ENCODE data around the gene MRPL45. TPM values are rescaled to one million over a fixed set of nuclear protein-coding genes. Genes with fewer than 3 reads are reported as not detected.

The MRPL45 gene
- total and polyA plus RNA-seq, 4 donors: 26.8 to 36.4 (median 34.3) TPM

- Histone ChIP-seq H3K4me1 (ENCODE audit: control insufficient read depth, insufficient read depth, low read length) (peaks cover 32% of the 10 kb centered on the region), H3K27ac (ENCODE audit: low read depth, low read length) (no peak overlapping the region), H3K36me3 (ENCODE audit: control insufficient read depth, insufficient read depth, low read length) (peaks cover 23% of the 10 kb centered on the region), H3K4me3 (ENCODE audit: low read depth, low read length) (no peak overlapping the region), H3K9me3 (ENCODE audit: control insufficient read depth, insufficient read depth, low read length) (no peaks in the 10 kb centered on the region), H3K27me3 (ENCODE audit: control insufficient read depth, insufficient read depth, low read length) (no peaks in the 10 kb centered on the region)
- WGBS (ENCODE audit: insufficient coverage): no CpG with 5 or more reads among the region's 1 CpG
- DNase-seq (ENCODE audit: low read depth in 4 of 6, low spot score in 6 of 6): no peak
Observed at GRCh38 chr17:38322897-38323296, 25.9 kb downstream of the MRPL45 start.

GRCh38 chr17:38324141-38324697, 27.3 kb downstream of the MRPL45 start:
- H3K27ac ChIP-seq (ENCODE audit: low read depth, low read length): peak overlapping the region; percentile 93
- no CpG with 5 or more reads among the region's 3 CpGs for WGBS (ENCODE audit: insufficient coverage)
- no peak for DNase-seq (ENCODE audit: low read depth in 4 of 6, low spot score in 6 of 6)
- H3K4me3 ChIP-seq (ENCODE audit: low read depth, low read length): no peak overlapping the region
- H3K4me1 ChIP-seq (ENCODE audit: control insufficient read depth, insufficient read depth, low read length): peaks cover 35% of the 10 kb centered on the region
- no peaks in the 10 kb centered on the region for H3K27me3 ChIP-seq (ENCODE audit: control insufficient read depth, insufficient read depth, low read length)
- no peaks in the 10 kb centered on the region for H3K9me3 ChIP-seq (ENCODE audit: control insufficient read depth, insufficient read depth, low read length)
- H3K36me3 ChIP-seq (ENCODE audit: control insufficient read depth, insufficient read depth, low read length): peaks cover 20% of the 10 kb centered on the region

GRCh38 chr17:38324772-38325171, 27.8 kb downstream of the MRPL45 start:
- Histone ChIP-seq H3K4me3 (ENCODE audit: low read depth, low read length) (no peak overlapping the region), H3K9me3 (ENCODE audit: control insufficient read depth, insufficient read depth, low read length) (no peaks in the 10 kb centered on the region), H3K4me1 (ENCODE audit: control insufficient read depth, insufficient read depth, low read length) (peaks cover 40% of the 10 kb centered on the region), H3K36me3 (ENCODE audit: control insufficient read depth, insufficient read depth, low read length) (peaks cover 15% of the 10 kb centered on the region), H3K27ac (ENCODE audit: low read depth, low read length) (peak overlapping the region; percentile 93), H3K27me3 (ENCODE audit: control insufficient read depth, insufficient read depth, low read length) (no peaks in the 10 kb centered on the region)
- DNase-seq (ENCODE audit: low read depth in 4 of 6, low spot score in 6 of 6): no peak
- no CpG with 5 or more reads among the region's 2 CpGs for WGBS (ENCODE audit: insufficient coverage)

- no peak overlapping the region for H3K4me3 ChIP-seq (ENCODE audit: low read depth, low read length)
- peak in 4 of 6 donors; percentile 35 to 84 (median 62) for DNase-seq (ENCODE audit: low read depth in 4 of 6, low spot score in 6 of 6)
- WGBS (ENCODE audit: insufficient coverage): 35% methylated on average over 3 of the region's 5 CpGs
- H3K27me3 ChIP-seq (ENCODE audit: control insufficient read depth, insufficient read depth, low read length): no peaks in the 10 kb centered on the region
- H3K36me3 ChIP-seq (ENCODE audit: control insufficient read depth, insufficient read depth, low read length): peaks cover 19% of the 10 kb centered on the region
- no peaks in the 10 kb centered on the region for H3K9me3 ChIP-seq (ENCODE audit: control insufficient read depth, insufficient read depth, low read length)
- H3K4me1 ChIP-seq (ENCODE audit: control insufficient read depth, insufficient read depth, low read length): peaks cover 46% of the 10 kb centered on the region
- peak overlapping the region; percentile 93 for H3K27ac ChIP-seq (ENCODE audit: low read depth, low read length)
Observed at GRCh38 chr17:38325221-38325851, 28.4 kb downstream of the MRPL45 start.

- H3K9me3 ChIP-seq (ENCODE audit: control insufficient read depth, insufficient read depth, low read length): no peaks in the 10 kb centered on the region
- H3K4me1 ChIP-seq (ENCODE audit: control insufficient read depth, insufficient read depth, low read length): peaks cover 58% of the 10 kb centered on the region
- no peak overlapping the region for H3K4me3 ChIP-seq (ENCODE audit: low read depth, low read length)
- no peaks in the 10 kb centered on the region for H3K27me3 ChIP-seq (ENCODE audit: control insufficient read depth, insufficient read depth, low read length)
- DNase-seq (ENCODE audit: low read depth in 4 of 6, low spot score in 6 of 6): no peak
- H3K27ac ChIP-seq (ENCODE audit: low read depth, low read length): peak overlapping the region; percentile 93
- peaks cover 21% of the 10 kb centered on the region for H3K36me3 ChIP-seq (ENCODE audit: control insufficient read depth, insufficient read depth, low read length)
- WGBS (ENCODE audit: insufficient coverage): 94% methylated on average over 7 of the region's 8 CpGs
Observed at GRCh38 chr17:38326996-38327792, 30.2 kb downstream of the MRPL45 start.

GRCh38 chr17:38327936-38328335, 31.0 kb downstream of the MRPL45 start:
- Histone ChIP-seq H3K4me1 (ENCODE audit: control insufficient read depth, insufficient read depth, low read length) (peaks cover 58% of the 10 kb centered on the region), H3K27ac (ENCODE audit: low read depth, low read length) (no peak overlapping the region), H3K4me3 (ENCODE audit: low read depth, low read length) (no peak overlapping the region), H3K27me3 (ENCODE audit: control insufficient read depth, insufficient read depth, low read length) (no peaks in the 10 kb centered on the region), H3K36me3 (ENCODE audit: control insufficient read depth, insufficient read depth, low read length) (peaks cover 23% of the 10 kb centered on the region), H3K9me3 (ENCODE audit: control insufficient read depth, insufficient read depth, low read length) (no peaks in the 10 kb centered on the region)
- WGBS (ENCODE audit: insufficient coverage): 75% methylated on average over 1 of the region's 1 CpG
- no peak for DNase-seq (ENCODE audit: low read depth in 4 of 6, low spot score in 6 of 6)

GRCh38 chr17:38328620-38329019, 31.7 kb downstream of the MRPL45 start:
- H3K36me3 ChIP-seq (ENCODE audit: control insufficient read depth, insufficient read depth, low read length): peaks cover 26% of the 10 kb centered on the region
- WGBS (ENCODE audit: insufficient coverage): 93% methylated on average over 7 of the region's 7 CpGs
- H3K4me1 ChIP-seq (ENCODE audit: control insufficient read depth, insufficient read depth, low read length): peaks cover 58% of the 10 kb centered on the region
- no peak for DNase-seq (ENCODE audit: low read depth in 4 of 6, low spot score in 6 of 6)
- H3K9me3 ChIP-seq (ENCODE audit: control insufficient read depth, insufficient read depth, low read length): no peaks in the 10 kb centered on the region
- H3K27me3 ChIP-seq (ENCODE audit: control insufficient read depth, insufficient read depth, low read length): no peaks in the 10 kb centered on the region
- H3K27ac ChIP-seq (ENCODE audit: low read depth, low read length): no peak overlapping the region
- no peak overlapping the region for H3K4me3 ChIP-seq (ENCODE audit: low read depth, low read length)

GRCh38 chr17:38329284-38329683, 32.3 kb downstream of the MRPL45 start:
- no peak overlapping the region for H3K27ac ChIP-seq (ENCODE audit: low read depth, low read length)

GRCh38 chr17:38329808-38330730, 33.1 kb downstream of the MRPL45 start:
- no peak for DNase-seq (ENCODE audit: low read depth in 4 of 6, low spot score in 6 of 6)
- no peak overlapping the region for H3K4me3 ChIP-seq (ENCODE audit: low read depth, low read length)
- H3K4me1 ChIP-seq (ENCODE audit: control insufficient read depth, insufficient read depth, low read length): peaks cover 48% of the 10 kb centered on the region
- no peak overlapping the region for H3K27ac ChIP-seq (ENCODE audit: low read depth, low read length)
- no peaks in the 10 kb centered on the region for H3K27me3 ChIP-seq (ENCODE audit: control insufficient read depth, insufficient read depth, low read length)
- H3K36me3 ChIP-seq (ENCODE audit: control insufficient read depth, insufficient read depth, low read length): peaks cover 37% of the 10 kb centered on the region
- no peaks in the 10 kb centered on the region for H3K9me3 ChIP-seq (ENCODE audit: control insufficient read depth, insufficient read depth, low read length)
- 83% methylated on average over 19 of the region's 25 CpGs for WGBS (ENCODE audit: insufficient coverage)

More at GRCh38 chr17:38329284-38329683, 32.3 kb downstream of the MRPL45 start:
- Histone ChIP-seq H3K36me3 (ENCODE audit: control insufficient read depth, insufficient read depth, low read length) (peaks cover 29% of the 10 kb centered on the region), H3K9me3 (ENCODE audit: control insufficient read depth, insufficient read depth, low read length) (no peaks in the 10 kb centered on the region), H3K4me3 (ENCODE audit: low read depth, low read length) (no peak overlapping the region), H3K4me1 (ENCODE audit: control insufficient read depth, insufficient read depth, low read length) (peaks cover 54% of the 10 kb centered on the region), H3K27me3 (ENCODE audit: control insufficient read depth, insufficient read depth, low read length) (no peaks in the 10 kb centered on the region)
- WGBS (ENCODE audit: insufficient coverage): 85% methylated on average over 7 of the region's 7 CpGs
- DNase-seq (ENCODE audit: low read depth in 4 of 6, low spot score in 6 of 6): no peak

All from spinal cord (tissue), 10 donors.